Smooth muscle cell (in vitro differentiated cells): Measurements from ENCODE around the gene ANKRD11. TPM values are rescaled to one million over a fixed set of nuclear protein-coding genes. Genes with fewer than 3 reads are reported as not detected.

Experiments used
- DNase-seq: peaks from one replicate; lab custom pipeline; 2025; ENCODE audit not compliant: unreplicated experiment; lab: John Stamatoyannopoulos, UW
- H2AFZ ChIP-seq: fragments of 200-600 bp; sonication (generic); 2 replicates; pipeline ENCODE4 v1.6.0; 2016; ENCODE audit warnings: antibody characterized with exemption, low read depth, mild to moderate bottlenecking
- H3F3A ChIP-seq: fragments of 200-600 bp; sonication (generic); 2 replicates; pipeline ENCODE4 v1.6.0; 2017; ENCODE audit warnings: antibody characterized with exemption, low read depth
- H3K27ac ChIP-seq: fragments of 200-600 bp; sonication (generic); 2 replicates; pipeline ENCODE4 v1.5.1; 2016; ENCODE audit warnings: low read depth, mild to moderate bottlenecking
- H3K27me3 ChIP-seq: fragments of 200-600 bp; sonication (generic); 2 replicates; pipeline ENCODE4 v1.6.1; 2016; ENCODE audit warnings: low read depth, mild to moderate bottlenecking
- H3K36me3 ChIP-seq: fragments of 200-600 bp; sonication (generic); 2 replicates; pipeline ENCODE4 v1.5.1; 2016; ENCODE audit warnings: low read depth
- H3K4me1 ChIP-seq: fragments of 200-600 bp; sonication (generic); 2 replicates; pipeline ENCODE4 v1.5.1; 2016; ENCODE audit warnings: low read depth
- H3K4me2 ChIP-seq: fragments of 200-600 bp; sonication (generic); 2 replicates; pipeline ENCODE4 v1.6.0; 2016; ENCODE audit warnings: mild to moderate bottlenecking
- H3K4me3 ChIP-seq: fragments of 200-600 bp; sonication (generic); 2 replicates; pipeline ENCODE4 v1.5.1; 2016; ENCODE audit warnings: mild to moderate bottlenecking
- H3K79me2 ChIP-seq: fragments of 200-600 bp; sonication (generic); 2 replicates; pipeline ENCODE4 v1.6.0; 2016; ENCODE audit warnings: low read depth, mild to moderate bottlenecking
- H3K9ac ChIP-seq: fragments of 200-600 bp; sonication (generic); 2 replicates; pipeline ENCODE4 v1.6.0; 2016; ENCODE audit warnings: low read depth
- H3K9me3 ChIP-seq: fragments of 200-600 bp; sonication (generic); replicated peaks from 2 replicates; pipeline ENCODE4 v1.5.1; 2016; ENCODE audit warnings: low read depth
- H4K20me1 ChIP-seq: fragments of 200-600 bp; sonication (generic); 2 replicates; pipeline ENCODE4 v1.6.0; 2016; ENCODE audit warnings: low read depth
- WGBS: methylation state at CpG from one replicate; pipeline ENCODE4 v1.1.7; 2016; ENCODE audit warnings: low lambda C conversion rate; 5-methylcytosine and 5-hydroxymethylcytosine counted together
- polyA plus RNA-seq: library from polyadenylated mRNA; unstranded; fragments of >200 nt; fragmentation: Nextera tagmentation; extraction: Ambion mirVana; gene quantifications from 2 replicates; pipeline ENCODE4 v1.2.1, GENCODE V29; 2016
- total RNA-seq: library from RNA; depleted of rRNA; stranded (reverse); fragments of >200 nt; gene quantifications from 2 replicates; pipeline ENCODE4 v1.2.3, GENCODE V29; 2014
- TF ChIP-seq, protein P1 (sequence below): fragments of 200-600 bp; sonication (generic); IDR thresholded peaks from 2 replicates; pipeline ENCODE4 v1.5.1; 2017; ENCODE audit warnings: borderline replicate concordance, mild to moderate bottlenecking, antibody characterized with exemption; ENCODE audit not compliant: insufficient read depth, poor library complexity, severe bottlenecking

ANKRD11 gene
- total and polyA plus RNA-seq, 2 experiments from 2014 or later, result 31.5 to 105 TPM

DNA sequence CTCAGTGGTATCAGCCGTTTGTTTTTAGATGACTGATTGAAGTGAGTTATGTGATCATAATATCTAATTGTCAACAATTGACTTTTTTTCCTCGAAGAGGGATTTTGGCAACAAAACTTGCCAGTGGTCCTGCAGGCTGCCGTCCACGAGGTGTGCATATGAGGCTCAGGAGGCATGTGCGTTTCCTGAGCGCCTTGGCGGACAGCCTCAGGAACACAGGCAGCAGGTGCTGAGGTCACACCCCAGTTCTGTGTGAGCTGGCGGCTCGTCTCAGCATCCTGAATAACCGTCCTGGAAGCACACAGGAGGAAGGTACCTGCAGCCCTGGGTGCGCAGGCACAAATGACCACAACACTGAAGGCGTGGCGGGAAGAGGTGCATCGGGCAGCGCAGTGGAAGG lies 29.5 kb upstream of the ANKRD11 start:
- Histone ChIP-seq H3K4me3 (no peak overlapping the region), H3K79me2 (peaks cover 48% of the 10 kb centered on the region), H3K4me2 (no peak overlapping the region), H3K9me3 (no peaks in the 10 kb centered on the region), H2AFZ (no peak overlapping the region), H3K27ac (no peak overlapping the region), H3K27me3 (no peaks in the 10 kb centered on the region), H3K36me3 (no peaks in the 10 kb centered on the region), H3F3A (no peaks in the 10 kb centered on the region), H3K4me1 (no peaks in the 10 kb centered on the region), H3K9ac (no peak overlapping the region), H4K20me1 (peaks cover 50% of the 10 kb centered on the region)
- TF ChIP-seq, protein P1, sequence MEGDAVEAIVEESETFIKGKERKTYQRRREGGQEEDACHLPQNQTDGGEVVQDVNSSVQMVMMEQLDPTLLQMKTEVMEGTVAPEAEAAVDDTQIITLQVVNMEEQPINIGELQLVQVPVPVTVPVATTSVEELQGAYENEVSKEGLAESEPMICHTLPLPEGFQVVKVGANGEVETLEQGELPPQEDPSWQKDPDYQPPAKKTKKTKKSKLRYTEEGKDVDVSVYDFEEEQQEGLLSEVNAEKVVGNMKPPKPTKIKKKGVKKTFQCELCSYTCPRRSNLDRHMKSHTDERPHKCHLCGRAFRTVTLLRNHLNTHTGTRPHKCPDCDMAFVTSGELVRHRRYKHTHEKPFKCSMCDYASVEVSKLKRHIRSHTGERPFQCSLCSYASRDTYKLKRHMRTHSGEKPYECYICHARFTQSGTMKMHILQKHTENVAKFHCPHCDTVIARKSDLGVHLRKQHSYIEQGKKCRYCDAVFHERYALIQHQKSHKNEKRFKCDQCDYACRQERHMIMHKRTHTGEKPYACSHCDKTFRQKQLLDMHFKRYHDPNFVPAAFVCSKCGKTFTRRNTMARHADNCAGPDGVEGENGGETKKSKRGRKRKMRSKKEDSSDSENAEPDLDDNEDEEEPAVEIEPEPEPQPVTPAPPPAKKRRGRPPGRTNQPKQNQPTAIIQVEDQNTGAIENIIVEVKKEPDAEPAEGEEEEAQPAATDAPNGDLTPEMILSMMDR, result no peak
- no peak for DNase-seq
- 90% methylated on average over 15 of the region's 15 CpGs for WGBS

DNA sequence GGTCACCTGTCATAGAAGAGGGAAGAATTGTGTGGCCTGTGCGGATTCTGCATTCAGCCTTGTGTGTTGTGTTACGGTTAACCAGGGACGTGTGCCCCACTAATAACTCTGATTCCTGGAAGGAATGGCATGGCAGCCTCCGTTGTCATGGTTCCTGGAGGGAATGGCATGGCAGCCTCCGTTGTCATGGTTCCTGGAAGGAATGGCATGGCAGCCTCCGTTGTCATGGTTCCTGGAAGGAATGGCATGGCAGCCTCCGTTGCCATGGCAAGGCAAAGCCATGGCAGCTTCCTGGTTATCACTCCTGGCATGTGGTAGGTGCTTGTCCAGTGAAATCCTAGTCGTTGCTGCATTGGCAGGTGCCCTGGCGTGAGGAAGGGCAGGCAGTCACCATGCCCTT lies 26.8 kb upstream of the ANKRD11 start:
- no peak for DNase-seq
- WGBS, result 87% methylated on average over 9 of the region's 9 CpGs
- H3K27me3 ChIP-seq, result no peaks in the 10 kb centered on the region
- peaks cover 40% of the 10 kb centered on the region for H4K20me1 ChIP-seq
- no peaks in the 10 kb centered on the region for H3K36me3 ChIP-seq
- H3F3A ChIP-seq, result no peaks in the 10 kb centered on the region
- no peak overlapping the region for H2AFZ ChIP-seq
- no peaks in the 10 kb centered on the region for H3K4me1 ChIP-seq
- no peak overlapping the region for H3K27ac ChIP-seq
- H3K9ac ChIP-seq, result no peak overlapping the region
- H3K9me3 ChIP-seq, result no peaks in the 10 kb centered on the region
- H3K4me2 ChIP-seq, result no peak overlapping the region
- TF ChIP-seq, protein P1, result no peak
- peaks cover 56% of the 10 kb centered on the region for H3K79me2 ChIP-seq
- no peak overlapping the region for H3K4me3 ChIP-seq

DNA sequence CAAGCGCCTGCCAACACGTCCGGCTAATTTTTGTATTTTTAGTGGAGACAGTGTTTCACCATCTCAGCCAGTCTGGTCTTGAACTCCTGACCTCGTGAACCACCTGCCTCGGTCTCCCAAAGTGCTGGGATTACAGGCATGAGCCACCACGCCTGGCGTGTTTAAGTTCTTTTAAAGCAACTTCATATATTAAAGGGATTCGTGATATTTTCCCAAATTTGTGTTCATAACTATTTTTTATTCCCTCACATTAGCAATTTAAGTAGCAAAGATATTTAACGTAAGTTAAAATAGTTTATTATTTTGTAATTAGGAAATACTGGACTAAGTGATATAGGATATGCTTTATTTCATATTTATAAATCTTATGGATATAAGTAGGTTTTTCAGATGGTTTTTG lies 22.1 kb upstream of the ANKRD11 start:
- H2AFZ ChIP-seq, result no peak overlapping the region
- H3K4me2 ChIP-seq, result no peak overlapping the region
- H3K36me3 ChIP-seq, result no peaks in the 10 kb centered on the region
- H3F3A ChIP-seq, result peaks cover 3% of the 10 kb centered on the region
- no peak overlapping the region for H3K27ac ChIP-seq
- no peak for DNase-seq
- TF ChIP-seq, protein P1, result no peak
- H3K9ac ChIP-seq, result no peak overlapping the region
- H3K27me3 ChIP-seq, result no peaks in the 10 kb centered on the region
- H3K4me1 ChIP-seq, result peaks cover 7% of the 10 kb centered on the region
- H3K4me3 ChIP-seq, result no peak overlapping the region
- 97% methylated on average over 9 of the region's 9 CpGs for WGBS
- no peaks in the 10 kb centered on the region for H3K9me3 ChIP-seq
- peaks cover 61% of the 10 kb centered on the region for H3K79me2 ChIP-seq
- peaks cover 21% of the 10 kb centered on the region for H4K20me1 ChIP-seq

DNA sequence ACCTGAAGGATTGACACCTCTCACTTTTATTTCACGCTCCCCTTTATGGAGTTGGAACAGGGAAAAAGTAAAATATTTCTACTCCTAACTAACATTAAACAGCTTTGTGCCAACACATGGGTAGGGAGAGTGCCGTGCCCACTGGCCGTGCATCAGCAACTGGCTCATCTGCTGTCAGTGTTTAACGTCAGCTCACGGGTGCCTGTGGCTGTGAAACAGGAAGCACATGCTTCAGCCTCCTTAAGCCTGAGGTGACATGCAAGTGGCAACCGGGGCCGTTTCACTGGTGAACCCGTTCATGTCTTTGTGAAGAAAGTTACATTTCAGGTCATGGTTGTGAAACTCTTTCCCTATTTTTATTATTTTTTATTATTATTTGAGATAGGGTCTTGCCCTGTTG lies 21.0 kb upstream of the ANKRD11 start:
- H2AFZ ChIP-seq, result no peak overlapping the region
- no peak overlapping the region for H3K27ac ChIP-seq
- TF ChIP-seq, protein P1, result no peak
- peaks cover 14% of the 10 kb centered on the region for H4K20me1 ChIP-seq
- peaks cover 3% of the 10 kb centered on the region for H3F3A ChIP-seq
- H3K4me3 ChIP-seq, result no peak overlapping the region
- no peaks in the 10 kb centered on the region for H3K9me3 ChIP-seq
- peaks cover 54% of the 10 kb centered on the region for H3K79me2 ChIP-seq
- H3K27me3 ChIP-seq, result no peaks in the 10 kb centered on the region
- DNase-seq, result no peak
- peaks cover 12% of the 10 kb centered on the region for H3K4me1 ChIP-seq
- H3K36me3 ChIP-seq, result no peaks in the 10 kb centered on the region
- 72% methylated on average over 8 of the region's 8 CpGs for WGBS
- H3K9ac ChIP-seq, result no peak overlapping the region
- H3K4me2 ChIP-seq, result no peak overlapping the region
